Measurements from ENCODE around the gene MSL2. TPM values are rescaled to one million over a fixed set of nuclear protein-coding genes. Genes with fewer than 3 reads are reported as not detected.
"Not testable (repeated sequence)": the region's sequence is repeated elsewhere in the genome, so short reads cannot be mapped to it uniquely, and the experiment has no call there.

MSL2 gene
- polyA plus RNA-seq, 3 donors from 2014 or later: 25.9 to 39.0 (median 33.0) TPM

- Mint-ChIP-seq H3K36me3 (peaks cover 5 to 20% (median 8%) of the 10 kb centered on the region in 3 donors), H3K4me3 (peak overlapping the region in 3 of 5 donors; percentile 19 to 24 (median 21)), H3K27ac (peak overlapping the region; percentile 12 to 85 (median 34))
Observed at GRCh38 chr3:136152176-136152843, 43.8 kb downstream of the MSL2 start.

GRCh38 chr3:136151219-136151618 lies 44.9 kb downstream of the MSL2 start:
- H3K27me3 Mint-ChIP-seq (ENCODE audit: low read depth in 3 of 3): peaks cover 0 to 9% (median 6%) of the 10 kb centered on the region in 3 donors
- H3K36me3 Mint-ChIP-seq: peaks cover 5 to 20% (median 8%) of the 10 kb centered on the region in 3 donors
- H3K4me3 Mint-ChIP-seq: peak overlapping the region in 1 of 5 donors; percentile 1
- peaks cover 70 to 92% of the 10 kb centered on the region in 2 donors for H3K4me1 Mint-ChIP-seq
- no peaks in the 10 kb centered on the region for H3K9me3 Mint-ChIP-seq
- no peak for DNase-seq
- peak overlapping the region in 3 of 6 donors; percentile 2 to 62 (median 18) for H3K27ac Mint-ChIP-seq

More at GRCh38 chr3:136152176-136152843, 43.8 kb downstream of the MSL2 start:
- peaks cover 75 to 93% of the 10 kb centered on the region in 2 donors for H3K4me1 Mint-ChIP-seq
- DNase-seq: no peak
- H3K9me3 Mint-ChIP-seq: no peaks in the 10 kb centered on the region
- peaks cover 0 to 14% (median 6%) of the 10 kb centered on the region in 3 donors for H3K27me3 Mint-ChIP-seq (ENCODE audit: low read depth in 3 of 3)

GRCh38 chr3:136149667-136150066 lies 46.5 kb downstream of the MSL2 start:
- H3K9me3 Mint-ChIP-seq: no peaks in the 10 kb centered on the region
- peaks cover 5 to 20% (median 8%) of the 10 kb centered on the region in 3 donors for H3K36me3 Mint-ChIP-seq
- H3K27me3 Mint-ChIP-seq (ENCODE audit: low read depth in 3 of 3): peaks cover 0 to 9% (median 4%) of the 10 kb centered on the region in 3 donors
- H3K27ac Mint-ChIP-seq: peak overlapping the region; percentile 39 to 74 (median 58)
- H3K4me3 Mint-ChIP-seq: peak overlapping the region in 1 of 5 donors; percentile 16
- DNase-seq: no peak
- peaks cover 63 to 96% of the 10 kb centered on the region in 2 donors for H3K4me1 Mint-ChIP-seq

- Mint-ChIP-seq H3K36me3 (peaks cover 8 to 20% (median 8%) of the 10 kb centered on the region in 3 donors), H3K9me3 (no peaks in the 10 kb centered on the region), H3K27me3 (ENCODE audit: low read depth in 3 of 3) (peaks cover 3 to 6% (median 4%) of the 10 kb centered on the region in 3 donors), H3K4me1 (peaks cover 47 to 80% of the 10 kb centered on the region in 2 donors), H3K27ac (peak overlapping the region in 3 of 6 donors; percentile 39 to 55 (median 52)), H3K4me3 (no peak overlapping the region)
- DNase-seq: no peak
Observed at GRCh38 chr3:136146981-136147729, 49.0 kb downstream of the MSL2 start.

- H3K36me3 Mint-ChIP-seq, DNase-seq: not testable (repeated sequence)
- H3K27ac Mint-ChIP-seq: peak overlapping the region in 4 of 6 donors; percentile 43 to 66 (median 45)
Observed at GRCh38 chr3:136144397-136144796, 51.7 kb downstream of the MSL2 start.

GRCh38 chr3:136142592-136142991 lies 53.5 kb downstream of the MSL2 start:
- Mint-ChIP-seq H3K36me3 (peaks cover 0 to 2% (median 0%) of the 10 kb centered on the region in 3 donors), H3K4me3 (no peak overlapping the region), H3K4me1 (peaks cover 22 to 58% of the 10 kb centered on the region in 2 donors), H3K27ac (peak overlapping the region in 5 of 6 donors; percentile 36 to 69 (median 61)), H3K9me3 (no peaks in the 10 kb centered on the region), H3K27me3 (ENCODE audit: low read depth in 3 of 3) (peaks cover 5 to 8% (median 7%) of the 10 kb centered on the region in 3 donors)
- DNase-seq: no peak

More at GRCh38 chr3:136144397-136144796, 51.7 kb downstream of the MSL2 start:
- peaks cover 35 to 69% of the 10 kb centered on the region in 2 donors for H3K4me1 Mint-ChIP-seq
- H3K4me3 Mint-ChIP-seq; H3K27me3 Mint-ChIP-seq (ENCODE audit: low read depth in 3 of 3); H3K9me3 Mint-ChIP-seq: not testable (repeated sequence)

- no peak for DNase-seq
- Mint-ChIP-seq H3K27me3 (ENCODE audit: low read depth in 3 of 3) (peaks cover 7 to 8% (median 7%) of the 10 kb centered on the region in 3 donors), H3K4me3 (no peak overlapping the region), H3K36me3 (peaks cover 0 to 2% (median 0%) of the 10 kb centered on the region in 3 donors), H3K9me3 (no peaks in the 10 kb centered on the region), H3K4me1 (peaks cover 21 to 53% of the 10 kb centered on the region in 2 donors), H3K27ac (peak overlapping the region; percentile 11 to 71 (median 34))
Observed at GRCh38 chr3:136141891-136142290, 54.2 kb downstream of the MSL2 start.

- peaks cover 20 to 47% of the 10 kb centered on the region in 2 donors for H3K4me1 Mint-ChIP-seq
- H3K4me3 Mint-ChIP-seq: no peak overlapping the region
- H3K9me3 Mint-ChIP-seq: no peaks in the 10 kb centered on the region
- peak overlapping the region; percentile 16 to 71 (median 54) for H3K27ac Mint-ChIP-seq
- H3K36me3 Mint-ChIP-seq: peaks cover 0 to 2% (median 0%) of the 10 kb centered on the region in 3 donors
- H3K27me3 Mint-ChIP-seq (ENCODE audit: low read depth in 3 of 3): peaks cover 7 to 8% (median 7%) of the 10 kb centered on the region in 3 donors
- DNase-seq: no peak
Observed at GRCh38 chr3:136141291-136141785, 54.8 kb downstream of the MSL2 start.

GRCh38 chr3:136136454-136136853 lies 59.7 kb downstream of the MSL2 start:
- no peak overlapping the region for H3K4me3 Mint-ChIP-seq
- DNase-seq: no peak
- no peaks in the 10 kb centered on the region for H3K36me3 Mint-ChIP-seq
- H3K27ac Mint-ChIP-seq: peak overlapping the region in 1 of 6 donors; percentile 16
- H3K27me3 Mint-ChIP-seq (ENCODE audit: low read depth in 3 of 3): peaks cover 4 to 8% (median 4%) of the 10 kb centered on the region in 3 donors
- H3K4me1 Mint-ChIP-seq: peaks cover 5 to 16% of the 10 kb centered on the region in 2 donors
- H3K9me3 Mint-ChIP-seq: no peaks in the 10 kb centered on the region

- no peak overlapping the region for H3K4me3 Mint-ChIP-seq
- no peak for DNase-seq
- H3K27me3 Mint-ChIP-seq (ENCODE audit: low read depth in 3 of 3): peaks cover 4 to 8% (median 7%) of the 10 kb centered on the region in 3 donors
- H3K36me3 Mint-ChIP-seq: no peaks in the 10 kb centered on the region
- no peaks in the 10 kb centered on the region for H3K9me3 Mint-ChIP-seq
- peak overlapping the region in 3 of 6 donors; percentile 41 to 74 (median 61) for H3K27ac Mint-ChIP-seq
- H3K4me1 Mint-ChIP-seq: peaks cover 0 to 8% of the 10 kb centered on the region in 2 donors
Observed at GRCh38 chr3:136135039-136135802, 60.9 kb downstream of the MSL2 start.

- H3K9me3 Mint-ChIP-seq: no peaks in the 10 kb centered on the region
- no peak overlapping the region for H3K27ac Mint-ChIP-seq
- peaks cover 0 to 4% (median 0%) of the 10 kb centered on the region in 3 donors for H3K36me3 Mint-ChIP-seq
- peaks cover 4 to 13% (median 5%) of the 10 kb centered on the region in 3 donors for H3K27me3 Mint-ChIP-seq (ENCODE audit: low read depth in 3 of 3)
- no peak overlapping the region for H3K4me3 Mint-ChIP-seq
- peaks cover 0 to 8% of the 10 kb centered on the region in 2 donors for H3K4me1 Mint-ChIP-seq
- no peak for DNase-seq
Observed at GRCh38 chr3:136134091-136134490, 62.0 kb downstream of the MSL2 start.

GRCh38 chr3:136131647-136132046 lies 64.5 kb downstream of the MSL2 start:
- H3K9me3 Mint-ChIP-seq, DNase-seq, H3K27ac Mint-ChIP-seq, H3K4me1 Mint-ChIP-seq, H3K4me3 Mint-ChIP-seq: not testable (repeated sequence)
- Mint-ChIP-seq H3K36me3 (peaks cover 7 to 11% (median 9%) of the 10 kb centered on the region in 3 donors), H3K27me3 (ENCODE audit: low read depth in 3 of 3) (peaks cover 0 to 19% (median 0%) of the 10 kb centered on the region in 3 donors)

- H3K4me1 Mint-ChIP-seq: no peaks in the 10 kb centered on the region
- no peak overlapping the region for H3K27ac Mint-ChIP-seq
- DNase-seq: no peak
- H3K4me3 Mint-ChIP-seq: no peak overlapping the region
- peaks cover under 1 to 8% (median under 1%) of the 10 kb centered on the region in 3 donors for H3K36me3 Mint-ChIP-seq
- peaks cover 0 to 7% (median 0%) of the 10 kb centered on the region in 3 donors for H3K27me3 Mint-ChIP-seq (ENCODE audit: low read depth in 3 of 3)
- H3K9me3 Mint-ChIP-seq: peaks cover 0 to 3% (median under 1%) of the 10 kb centered on the region in 6 donors
Observed at GRCh38 chr3:136122006-136122405, 74.1 kb downstream of the MSL2 start.

Data from immature natural killer cell (primary cell).